Ishikawa (cell line): ENCODE results near the gene RAPGEF4.

ENCODE experiments used
- CEBPB ChIP-seq: IDR thresholded peaks from 2 replicates; pipeline ENCODE4 v1.6.1; 2012
- CREB1 ChIP-seq: IDR thresholded peaks from 2 replicates; pipeline ENCODE4 v1.6.1; 2012; ENCODE audit warnings: low read depth
- EP300 ChIP-seq: IDR thresholded peaks from 2 replicates; pipeline ENCODE4 v1.6.1; 2012; ENCODE audit warnings: borderline replicate concordance
- FOXM1 ChIP-seq: IDR thresholded peaks from 2 replicates; pipeline ENCODE4 v1.6.1; 2012; ENCODE audit warnings: low read depth, borderline replicate concordance
- NFIC ChIP-seq: IDR thresholded peaks from 2 replicates; pipeline ENCODE4 v1.6.1; 2012
- RAD21 ChIP-seq: IDR thresholded peaks from 2 replicates; pipeline ENCODE4 v1.6.1; 2012; ENCODE audit warnings: low read depth
- TAF1 ChIP-seq: IDR thresholded peaks from 2 replicates; pipeline ENCODE4 v1.6.1; 2012; ENCODE audit warnings: low read depth, mild to moderate bottlenecking
- TEAD4 ChIP-seq: IDR thresholded peaks from 2 replicates; pipeline ENCODE4 v1.6.1; 2012
- YY1 ChIP-seq: IDR thresholded peaks from 2 replicates; pipeline ENCODE4 v1.6.1; 2012; ENCODE audit warnings: low read depth
- TF ChIP-seq, protein P1 (sequence below): IDR thresholded peaks from 2 replicates; pipeline ENCODE4 v1.6.1; 2012
- TF ChIP-seq, protein P2 (sequence below): IDR thresholded peaks from 2 replicates; pipeline ENCODE4 v1.6.1; 2012
- TF ChIP-seq, protein P3 (sequence below): IDR thresholded peaks from 2 replicates; pipeline ENCODE4 v1.6.1; 2012; ENCODE audit warnings: low read depth, mild to moderate bottlenecking

DNA sequence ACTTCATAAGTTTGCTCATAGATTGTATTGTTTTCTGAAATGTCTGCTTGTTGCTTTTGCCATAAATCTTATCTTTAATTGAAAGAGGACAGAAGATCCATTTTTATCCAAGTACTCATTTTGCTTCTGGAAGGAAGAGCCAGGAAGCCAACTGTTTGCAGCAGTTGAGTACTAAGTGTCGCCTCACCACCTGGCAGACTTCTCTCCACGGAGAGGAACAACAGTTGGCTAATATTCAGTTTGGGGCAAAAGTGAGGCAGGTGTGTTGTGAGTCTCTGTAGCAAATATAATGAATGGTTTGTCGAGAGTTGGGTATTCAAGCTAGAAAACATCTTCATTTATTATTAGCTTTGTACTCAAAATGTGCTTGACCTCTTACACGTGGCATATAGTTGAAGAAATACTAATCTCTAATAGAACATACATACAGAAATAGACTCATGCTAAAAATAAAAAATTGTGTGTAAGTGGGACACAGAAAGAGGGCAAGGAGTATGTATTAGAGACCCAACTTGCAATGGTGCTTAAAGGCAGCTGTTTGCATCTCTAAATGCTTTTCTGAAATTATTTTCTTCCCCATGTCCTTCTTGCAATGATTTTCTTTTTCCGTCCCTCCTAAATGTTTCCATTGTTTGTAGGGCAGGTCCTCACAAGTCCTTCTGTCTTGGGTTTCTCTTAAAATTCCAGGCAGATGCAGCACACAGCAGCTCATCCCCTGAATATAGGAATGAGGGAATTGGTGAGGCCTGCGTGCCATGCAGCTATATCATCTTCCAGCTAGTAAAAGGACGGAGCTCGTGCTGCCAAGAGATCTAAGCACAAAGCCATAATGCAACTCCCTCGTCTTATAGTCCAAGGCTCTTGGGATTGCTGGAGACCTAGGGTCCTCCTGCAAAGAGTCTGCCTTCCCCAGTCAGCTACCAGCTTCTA is 295.2 kb downstream of the RAPGEF4 start:
- TF ChIP-seq NFIC: no peak
- no peak for TF ChIP-seq EP300
- TF ChIP-seq CEBPB: no peak
- no peak for TF ChIP-seq TAF1
- no peak for TF ChIP-seq FOXM1
- TF ChIP-seq TEAD4: no peak
- TF ChIP-seq RAD21: no peak
- TF ChIP-seq, protein P1, sequence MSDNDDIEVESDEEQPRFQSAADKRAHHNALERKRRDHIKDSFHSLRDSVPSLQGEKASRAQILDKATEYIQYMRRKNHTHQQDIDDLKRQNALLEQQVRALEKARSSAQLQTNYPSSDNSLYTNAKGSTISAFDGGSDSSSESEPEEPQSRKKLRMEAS: no peak
- TF ChIP-seq, protein P2, sequence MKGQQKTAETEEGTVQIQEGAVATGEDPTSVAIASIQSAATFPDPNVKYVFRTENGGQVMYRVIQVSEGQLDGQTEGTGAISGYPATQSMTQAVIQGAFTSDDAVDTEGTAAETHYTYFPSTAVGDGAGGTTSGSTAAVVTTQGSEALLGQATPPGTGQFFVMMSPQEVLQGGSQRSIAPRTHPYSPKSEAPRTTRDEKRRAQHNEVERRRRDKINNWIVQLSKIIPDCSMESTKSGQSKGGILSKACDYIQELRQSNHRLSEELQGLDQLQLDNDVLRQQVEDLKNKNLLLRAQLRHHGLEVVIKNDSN: no peak
- TF ChIP-seq YY1: no peak
- TF ChIP-seq CREB1: no peak
- TF ChIP-seq, protein P3, sequence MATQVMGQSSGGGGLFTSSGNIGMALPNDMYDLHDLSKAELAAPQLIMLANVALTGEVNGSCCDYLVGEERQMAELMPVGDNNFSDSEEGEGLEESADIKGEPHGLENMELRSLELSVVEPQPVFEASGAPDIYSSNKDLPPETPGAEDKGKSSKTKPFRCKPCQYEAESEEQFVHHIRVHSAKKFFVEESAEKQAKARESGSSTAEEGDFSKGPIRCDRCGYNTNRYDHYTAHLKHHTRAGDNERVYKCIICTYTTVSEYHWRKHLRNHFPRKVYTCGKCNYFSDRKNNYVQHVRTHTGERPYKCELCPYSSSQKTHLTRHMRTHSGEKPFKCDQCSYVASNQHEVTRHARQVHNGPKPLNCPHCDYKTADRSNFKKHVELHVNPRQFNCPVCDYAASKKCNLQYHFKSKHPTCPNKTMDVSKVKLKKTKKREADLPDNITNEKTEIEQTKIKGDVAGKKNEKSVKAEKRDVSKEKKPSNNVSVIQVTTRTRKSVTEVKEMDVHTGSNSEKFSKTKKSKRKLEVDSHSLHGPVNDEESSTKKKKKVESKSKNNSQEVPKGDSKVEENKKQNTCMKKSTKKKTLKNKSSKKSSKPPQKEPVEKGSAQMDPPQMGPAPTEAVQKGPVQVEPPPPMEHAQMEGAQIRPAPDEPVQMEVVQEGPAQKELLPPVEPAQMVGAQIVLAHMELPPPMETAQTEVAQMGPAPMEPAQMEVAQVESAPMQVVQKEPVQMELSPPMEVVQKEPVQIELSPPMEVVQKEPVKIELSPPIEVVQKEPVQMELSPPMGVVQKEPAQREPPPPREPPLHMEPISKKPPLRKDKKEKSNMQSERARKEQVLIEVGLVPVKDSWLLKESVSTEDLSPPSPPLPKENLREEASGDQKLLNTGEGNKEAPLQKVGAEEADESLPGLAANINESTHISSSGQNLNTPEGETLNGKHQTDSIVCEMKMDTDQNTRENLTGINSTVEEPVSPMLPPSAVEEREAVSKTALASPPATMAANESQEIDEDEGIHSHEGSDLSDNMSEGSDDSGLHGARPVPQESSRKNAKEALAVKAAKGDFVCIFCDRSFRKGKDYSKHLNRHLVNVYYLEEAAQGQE: no peak
